GM21381 (cell line): Measurements from ENCODE around the gene WDFY4.

Source experiments
- ATAC-seq: cut with Tn5 transposase; IDR thresholded peaks from one replicate; pipeline ENCODE4 v1.9.1; 2021; ENCODE audit warnings: mild to moderate bottlenecking, moderate library complexity; ENCODE audit not compliant: unreplicated experiment

The WDFY4 gene

DNA sequence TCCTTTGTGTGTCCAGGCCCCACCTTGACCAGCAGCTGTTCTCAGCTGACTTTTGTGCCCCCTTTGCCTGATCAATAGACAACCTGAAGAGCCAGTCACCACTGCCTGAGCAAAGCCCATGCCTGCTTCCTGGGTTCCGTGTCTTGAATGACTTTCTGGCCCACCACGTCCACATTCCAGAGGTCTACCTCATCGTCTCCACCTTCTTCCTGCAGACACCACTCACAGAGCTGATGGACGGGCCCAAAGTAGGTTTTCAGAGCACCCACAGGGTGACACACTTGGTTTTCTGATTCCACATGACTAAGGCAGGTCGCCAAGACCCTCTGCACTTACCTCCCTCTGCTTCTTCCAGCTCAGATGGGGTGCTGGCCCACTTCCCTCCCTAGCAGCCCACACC, 126.8 kb downstream of the WDFY4 start:
- ATAC-seq = no peak

DNA sequence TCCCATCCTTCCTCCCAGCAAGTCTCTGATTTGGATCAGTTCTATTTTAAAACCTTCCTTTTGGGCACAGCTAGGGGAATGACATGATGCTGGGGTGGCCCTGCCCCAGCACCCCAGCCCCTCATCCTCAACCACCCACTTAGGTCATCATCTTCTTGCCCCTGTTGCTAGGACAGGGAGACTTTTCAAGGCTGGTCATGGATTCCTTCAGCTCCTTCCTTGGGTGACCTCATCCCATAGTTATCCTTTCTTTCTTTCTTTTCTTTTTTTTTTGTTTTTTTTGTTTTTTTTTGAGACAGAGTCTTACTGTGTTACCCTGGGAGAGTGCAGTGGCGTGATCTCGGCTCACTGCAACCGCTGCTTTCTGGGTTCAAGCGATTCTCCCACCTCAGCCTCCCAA, 127.2 kb downstream of the WDFY4 start:
- no peak for ATAC-seq

DNA sequence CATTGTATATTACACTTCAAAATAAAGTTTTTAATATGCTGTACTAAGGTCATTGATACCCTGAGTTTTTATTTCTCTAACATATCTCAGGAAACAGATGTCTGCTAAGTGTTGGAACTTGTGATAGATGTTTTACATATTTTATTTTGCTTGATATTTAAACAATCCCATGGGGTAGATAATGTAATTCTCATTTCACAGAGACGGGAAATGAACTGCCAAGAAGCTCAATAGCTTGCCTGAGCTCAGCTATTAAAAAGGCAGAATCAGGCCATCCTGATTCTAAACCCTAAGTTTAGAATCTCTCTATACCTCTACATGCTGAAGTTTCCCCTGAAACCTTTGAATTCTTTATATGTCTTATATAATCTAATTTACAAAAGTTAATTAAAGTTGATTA, 128.6 kb downstream of the WDFY4 start:
- no peak for ATAC-seq

DNA sequence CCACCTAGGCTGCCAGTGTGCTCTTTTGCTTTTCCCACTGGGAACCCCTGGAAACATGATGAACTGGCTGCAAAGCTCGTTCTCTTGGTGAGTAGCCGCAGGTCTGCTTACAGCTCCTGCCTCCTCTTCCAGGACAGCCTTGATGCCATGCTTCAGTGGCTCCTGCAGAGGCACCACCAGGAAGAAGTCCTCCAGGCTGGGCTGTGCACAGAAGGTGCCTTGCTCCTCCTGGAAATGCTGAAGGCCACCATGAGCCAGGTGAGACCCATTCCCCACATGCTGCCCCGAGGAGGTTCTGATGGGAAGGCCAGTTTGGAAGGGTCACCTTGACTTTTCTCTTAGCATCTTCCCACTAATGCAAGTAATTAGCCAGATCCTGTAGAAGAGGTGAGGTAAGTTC, 129.2 kb downstream of the WDFY4 start:
- no peak for ATAC-seq

DNA sequence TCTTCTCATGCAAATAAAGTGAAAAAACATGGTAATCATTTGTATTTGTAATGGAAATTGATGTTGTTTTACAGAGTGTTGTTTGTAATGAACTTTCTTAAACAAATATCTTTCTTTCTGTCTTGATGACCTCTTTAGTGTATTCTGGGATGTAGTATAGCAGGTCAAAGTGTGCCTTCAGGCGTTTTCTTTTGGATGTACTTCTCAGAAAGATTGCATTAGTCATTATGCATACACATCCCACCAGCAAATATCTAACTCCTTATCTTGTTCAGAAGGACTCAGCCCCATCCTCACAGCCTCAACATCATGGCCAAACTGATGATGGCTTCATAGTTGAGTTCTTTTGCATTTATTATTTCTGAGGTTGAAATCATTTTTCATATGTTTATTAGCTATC, 130.3 kb downstream of the WDFY4 start:
- ATAC-seq = no peak

DNA sequence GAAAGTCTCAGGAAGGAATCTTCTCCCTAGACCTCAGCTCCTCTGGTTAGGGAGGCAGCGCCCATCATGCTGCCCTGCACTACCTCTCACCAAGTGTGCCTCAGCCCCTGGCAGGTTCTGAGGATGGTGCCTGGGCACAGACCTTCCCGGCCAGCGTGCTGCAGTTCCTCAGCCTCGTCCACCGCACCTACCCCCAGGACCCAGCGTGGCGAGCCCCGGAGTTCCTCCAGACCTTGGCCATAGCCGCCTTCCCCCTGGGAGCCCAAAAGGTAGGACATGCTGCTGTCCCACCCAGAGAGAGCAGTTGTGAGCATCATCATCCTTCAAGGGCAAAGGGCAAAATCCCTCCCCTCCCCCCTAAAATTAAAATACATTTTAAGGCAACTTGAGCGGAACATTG, 132.5 kb downstream of the WDFY4 start:
- ATAC-seq = no peak

DNA sequence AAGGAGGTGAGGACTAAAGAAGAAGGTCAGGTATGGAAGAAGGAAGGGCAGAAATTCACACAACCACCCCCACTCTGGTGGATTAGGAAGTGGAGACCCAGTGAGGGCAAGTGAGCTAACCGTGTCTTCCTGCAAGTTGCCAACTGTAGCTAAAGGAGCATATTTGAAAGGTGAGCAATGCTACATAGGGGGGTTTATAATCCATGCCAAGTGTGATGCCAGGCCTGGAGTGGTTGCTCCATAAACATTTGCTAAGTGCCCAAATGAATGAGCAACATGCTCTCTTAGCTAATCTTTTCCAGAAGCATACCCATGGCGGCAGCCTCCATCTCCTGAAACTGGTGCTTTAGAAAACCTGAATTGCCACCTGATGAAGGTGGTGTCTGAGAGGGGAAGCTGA, 133.4 kb downstream of the WDFY4 start:
- no peak for ATAC-seq

DNA sequence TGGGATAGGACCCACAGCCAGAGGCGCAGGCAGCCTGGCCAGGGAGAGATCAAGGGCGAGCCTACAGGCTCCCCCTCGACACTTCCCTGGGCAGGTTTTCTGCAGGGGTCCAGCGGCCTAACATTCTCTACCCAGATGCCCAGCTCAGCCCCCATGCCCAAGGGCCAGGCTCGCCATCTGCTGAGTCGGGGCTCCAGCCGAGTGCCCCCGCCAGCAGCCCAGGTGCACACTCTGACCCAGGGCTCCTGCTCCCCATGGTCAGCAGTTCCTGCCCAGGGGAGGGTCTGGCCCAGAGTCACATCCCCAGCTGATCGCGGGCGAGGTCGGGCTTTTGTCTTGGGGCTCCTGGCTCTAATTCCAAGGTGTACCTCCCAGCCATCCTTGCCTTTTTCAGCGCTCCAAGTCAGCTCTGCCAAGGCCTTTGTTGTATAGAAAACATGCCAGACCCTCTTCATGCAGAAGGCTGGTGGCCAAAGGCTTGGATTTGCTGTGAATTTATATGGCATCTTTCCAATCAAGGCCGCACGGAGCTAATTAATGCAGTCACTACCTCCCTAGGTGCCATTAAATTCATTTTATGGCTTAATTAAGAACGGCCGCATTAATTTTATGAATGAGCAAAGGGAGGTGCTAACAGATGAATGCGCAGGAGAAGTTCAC, 134.3 kb downstream of the WDFY4 start:
- no peak for ATAC-seq

DNA sequence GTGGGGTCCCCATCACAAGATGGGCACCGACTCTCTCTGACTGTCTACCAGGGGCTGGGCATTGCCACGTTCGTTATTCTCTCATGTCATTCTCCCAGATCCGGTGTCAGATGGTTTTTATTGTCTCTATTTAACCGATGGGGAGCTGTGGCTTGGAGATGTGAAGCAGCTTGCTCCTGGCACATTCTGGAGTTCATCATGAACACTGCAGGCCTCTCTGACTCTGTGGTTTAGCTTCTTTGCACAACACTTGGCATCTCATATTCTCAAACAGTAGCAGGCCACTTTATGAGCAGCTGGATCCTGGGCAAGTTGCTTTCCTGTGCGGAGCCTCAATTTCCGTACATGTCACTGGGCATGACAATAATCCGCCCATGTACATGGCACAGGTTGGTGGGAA, 135.1 kb downstream of the WDFY4 start:
- no peak for ATAC-seq

DNA sequence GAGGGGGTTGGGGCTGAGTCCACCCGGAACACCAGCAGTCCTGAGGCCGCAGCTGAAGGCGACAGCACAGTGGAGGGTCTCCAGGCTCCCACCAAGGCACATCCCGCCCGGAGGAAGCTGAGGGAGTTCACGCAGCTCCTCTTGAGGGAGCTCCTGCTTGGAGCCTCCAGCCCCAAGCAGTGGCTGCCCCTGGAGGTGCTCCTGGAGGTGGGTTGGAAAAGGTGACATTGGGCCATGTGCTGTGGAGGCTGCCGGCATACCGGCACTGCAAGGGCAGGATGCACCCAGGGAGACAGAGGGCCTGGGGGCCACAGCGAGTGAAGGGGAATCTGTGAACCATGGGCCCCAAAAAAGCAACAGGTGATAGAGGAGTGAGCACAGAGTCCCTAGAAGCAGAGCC, 135.6 kb downstream of the WDFY4 start:
- ATAC-seq = no peak

DNA sequence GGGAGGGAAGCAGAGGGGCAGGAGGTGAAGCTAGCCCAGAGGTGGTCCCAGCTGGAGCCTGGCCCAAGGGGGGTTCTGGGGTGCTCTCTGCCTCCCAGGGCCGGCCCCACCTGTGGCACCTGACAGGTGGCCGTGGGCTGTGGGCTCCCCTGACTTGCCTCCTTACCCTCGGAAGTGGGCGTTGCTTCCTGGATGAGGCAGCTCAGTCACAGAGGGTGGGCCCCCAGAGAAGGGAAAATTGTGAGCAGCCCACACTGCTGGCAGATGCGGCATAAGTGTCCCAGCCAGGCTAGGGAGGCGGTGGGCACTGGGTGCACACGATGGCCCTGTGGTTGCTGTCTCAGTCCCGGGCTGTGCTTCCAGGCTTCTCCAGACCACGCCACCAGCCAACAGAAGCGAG, 136.0 kb downstream of the WDFY4 start:
- ATAC-seq = no peak

DNA sequence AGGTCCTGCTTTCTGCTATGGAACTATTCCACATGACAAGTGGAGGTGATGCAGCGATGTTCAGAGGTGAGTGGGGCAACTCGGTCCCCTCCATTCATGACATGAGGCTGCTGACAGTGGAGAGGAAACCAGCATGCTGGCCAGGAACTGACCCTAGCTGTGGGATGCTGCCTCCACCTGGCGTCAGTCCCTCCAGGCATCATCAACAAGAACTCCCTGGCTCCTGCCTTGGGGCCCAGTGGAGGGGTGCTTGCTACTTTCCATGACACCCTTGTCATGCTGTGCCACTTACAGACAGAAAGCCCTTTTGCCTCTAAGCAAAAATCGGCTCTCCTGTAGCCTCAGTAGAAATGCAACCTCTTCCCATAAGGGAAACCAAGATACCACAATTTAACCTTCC, 136.4 kb downstream of the WDFY4 start:
- ATAC-seq = no peak

DNA sequence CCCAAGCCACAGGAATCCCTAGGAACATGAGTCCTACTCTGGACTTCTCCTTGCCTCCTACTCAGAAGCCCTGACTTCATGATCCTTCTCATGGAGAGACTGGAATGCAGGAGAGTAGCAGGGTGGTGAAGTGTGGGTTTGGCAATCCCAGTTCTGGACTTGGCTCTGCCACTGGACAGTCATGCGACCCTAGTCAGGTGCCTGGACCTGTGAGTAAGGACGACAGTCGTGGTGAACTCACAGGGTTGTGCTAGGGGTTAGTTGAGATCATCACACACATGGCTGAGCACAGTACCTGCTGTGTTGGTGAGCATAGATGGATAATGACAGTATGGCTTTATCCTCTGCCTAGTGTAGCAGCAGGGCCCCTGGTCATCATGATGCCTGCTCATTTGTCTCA, 137.0 kb downstream of the WDFY4 start:
- ATAC-seq = no peak

DNA sequence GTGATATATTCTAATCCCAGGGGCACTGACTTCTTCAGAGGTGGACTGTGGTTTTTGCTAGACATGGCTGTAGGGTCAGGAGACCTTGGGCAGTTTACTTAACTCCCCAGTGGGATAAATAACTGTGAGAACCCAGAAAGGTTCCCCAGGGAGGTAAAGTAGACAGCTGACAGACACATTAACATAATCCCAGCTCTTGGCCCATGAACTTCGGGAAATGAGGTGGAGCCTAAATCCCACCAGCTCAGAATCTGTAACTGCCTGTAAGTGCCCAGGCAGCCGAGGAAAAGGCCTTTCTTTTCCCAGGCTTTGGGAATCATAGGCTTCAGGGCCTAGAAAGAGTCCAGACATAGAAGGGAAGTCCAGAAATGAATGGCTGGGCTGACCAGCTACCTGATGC, 149.0 kb downstream of the WDFY4 start:
- no peak for ATAC-seq

DNA sequence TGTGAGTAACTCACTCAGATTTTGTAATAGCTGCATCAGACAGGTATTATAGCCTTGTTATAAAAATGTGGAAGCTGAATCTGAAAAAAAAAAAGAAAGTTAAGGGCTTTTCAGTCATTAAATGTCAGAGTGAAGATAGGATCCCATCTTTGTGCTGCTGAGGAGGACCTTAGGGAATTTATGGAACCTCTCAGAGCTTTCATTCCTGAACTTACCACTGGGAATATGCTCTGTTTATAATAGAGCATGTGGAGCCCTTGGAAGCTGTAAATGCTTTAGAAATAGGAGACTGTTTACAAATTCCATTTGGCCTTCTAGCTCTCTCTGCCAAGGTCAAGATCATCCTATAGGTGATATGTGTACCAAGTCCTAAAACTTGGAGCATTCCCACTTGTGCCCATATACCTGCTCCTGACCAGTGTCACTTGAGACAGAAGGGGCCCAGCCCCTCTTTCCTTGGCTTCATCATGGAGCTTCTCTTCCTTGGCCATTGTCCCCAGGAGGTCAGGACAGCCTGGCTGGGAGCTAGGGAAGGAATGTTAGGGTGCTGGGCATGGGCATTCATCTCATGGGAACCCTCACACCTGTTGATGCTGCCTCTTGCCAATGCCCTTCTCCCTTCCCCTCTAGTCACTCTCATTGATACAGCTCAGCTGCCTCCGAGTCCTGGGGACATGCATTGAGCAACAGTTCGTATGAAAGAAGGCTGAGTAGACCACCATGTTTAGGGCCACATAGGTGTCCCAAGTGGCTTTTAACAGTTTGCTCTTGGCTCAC, 149.7 kb downstream of the WDFY4 start:
- no peak for ATAC-seq

DNA sequence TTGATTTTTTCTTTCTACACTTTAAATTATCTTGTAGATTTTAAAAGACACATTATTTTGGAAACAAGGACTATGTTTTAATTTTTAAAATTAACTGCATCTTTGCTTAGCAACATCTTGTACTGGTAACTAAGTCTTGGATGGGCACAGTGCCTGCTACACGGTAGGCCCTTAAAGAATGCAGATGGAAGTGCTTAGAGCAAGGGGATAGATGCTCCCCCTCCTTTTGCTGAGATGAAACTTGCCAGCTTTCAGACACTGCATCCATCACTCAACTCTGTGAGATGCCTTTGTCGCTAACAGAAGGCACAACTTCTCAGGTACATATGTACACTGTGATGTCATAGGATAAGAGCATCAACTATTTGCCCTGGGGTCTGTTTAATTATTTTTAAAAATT, 151.1 kb downstream of the WDFY4 start:
- no peak for ATAC-seq

DNA sequence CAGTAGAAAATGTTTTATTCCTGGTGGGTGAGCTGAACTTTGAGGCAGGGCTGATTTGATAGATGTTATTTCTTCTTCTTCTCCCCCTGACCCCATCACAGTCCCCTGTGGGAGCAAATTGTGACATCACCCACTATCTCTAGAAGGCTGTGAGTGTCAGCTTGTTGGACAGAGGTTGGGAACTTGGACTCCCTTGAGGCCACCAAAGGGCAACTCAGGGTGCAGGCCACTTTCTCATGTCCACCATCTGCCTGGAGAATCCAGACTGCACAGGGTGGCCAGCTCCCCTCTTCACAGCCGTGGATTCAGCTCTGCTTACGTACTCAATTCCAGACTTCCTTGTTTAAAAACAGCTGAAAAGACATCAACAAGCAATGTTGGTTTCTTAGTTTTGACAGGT, 151.9 kb downstream of the WDFY4 start:
- no peak for ATAC-seq

DNA sequence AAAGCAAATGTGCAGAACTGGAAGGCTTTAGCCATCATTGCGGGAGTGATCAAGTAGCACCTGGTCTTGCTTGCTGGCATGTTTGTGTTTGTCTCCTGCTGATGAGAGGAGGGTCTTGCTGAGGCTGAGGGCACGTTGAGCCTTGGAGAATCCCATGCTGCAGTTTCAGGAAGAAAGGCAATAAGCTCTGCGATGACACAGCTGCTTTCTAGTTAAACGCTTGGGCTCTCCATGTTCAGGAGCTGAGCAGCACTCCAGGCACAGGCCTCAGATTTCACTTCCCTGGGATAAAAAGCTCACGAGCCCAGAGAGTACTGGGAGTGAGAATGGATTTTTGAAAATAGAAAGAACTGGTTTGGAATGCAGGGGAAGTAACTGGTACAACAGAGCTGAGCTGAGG, 154.2 kb downstream of the WDFY4 start:
- no peak for ATAC-seq

DNA sequence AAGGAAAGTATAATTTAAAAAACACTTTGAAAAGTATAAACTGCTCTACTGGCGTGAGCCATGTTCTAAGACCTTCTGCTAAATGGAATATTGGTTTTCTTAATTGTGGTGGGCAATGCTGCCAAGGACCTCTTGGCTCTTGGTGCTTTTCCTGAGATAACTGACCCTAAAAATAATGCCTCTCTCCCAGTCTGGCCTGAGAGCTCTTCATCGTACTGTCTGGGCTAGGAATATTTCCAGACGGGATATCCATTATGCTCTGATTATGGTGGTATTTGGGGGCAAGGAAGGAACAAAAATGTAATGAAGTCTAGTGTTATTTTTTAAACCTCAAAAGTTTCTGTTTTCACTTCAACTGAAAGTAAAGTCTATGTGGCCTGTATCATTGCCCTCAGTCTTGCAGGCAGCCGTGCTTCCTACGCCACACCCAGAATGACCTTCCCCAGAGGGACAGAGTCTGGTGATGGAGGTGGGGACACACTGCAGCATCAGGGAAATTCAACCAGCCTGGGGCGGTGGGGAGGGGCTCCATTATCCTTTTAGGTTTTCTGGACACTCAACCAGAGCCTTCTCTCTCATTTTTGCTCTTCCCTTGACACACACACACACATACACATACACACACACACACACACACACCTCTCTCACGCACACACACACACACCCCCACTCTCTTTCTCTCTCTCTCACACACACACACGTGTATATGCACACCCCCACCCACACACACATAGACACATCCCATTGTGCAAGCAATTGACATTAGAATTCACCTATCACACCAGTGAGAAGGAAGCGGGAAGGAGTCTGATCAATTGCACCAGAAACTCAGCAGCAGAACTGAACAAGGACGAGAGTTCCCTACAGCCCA, 155.4 kb downstream of the WDFY4 start:
- ATAC-seq = no peak

DNA sequence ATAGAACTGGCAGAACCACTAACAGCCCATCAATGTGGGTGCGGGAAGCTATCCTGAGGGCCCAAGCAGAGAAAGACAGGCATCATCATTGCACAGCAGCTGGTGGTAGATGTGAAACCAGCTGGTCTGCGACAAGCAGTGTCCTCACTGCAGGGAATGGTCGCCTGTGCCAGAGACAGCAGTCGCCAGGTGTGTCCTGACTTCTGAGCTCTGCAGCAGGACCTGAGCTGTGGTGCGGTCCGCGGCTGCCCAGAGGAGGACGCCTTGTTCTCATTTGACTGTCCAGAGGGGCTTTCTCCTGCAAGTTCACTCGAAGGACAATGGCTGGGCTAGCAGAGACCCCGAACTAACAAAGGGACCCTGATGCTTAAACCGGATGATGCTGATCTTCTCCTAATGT, 157.6 kb downstream of the WDFY4 start:
- no peak for ATAC-seq

DNA sequence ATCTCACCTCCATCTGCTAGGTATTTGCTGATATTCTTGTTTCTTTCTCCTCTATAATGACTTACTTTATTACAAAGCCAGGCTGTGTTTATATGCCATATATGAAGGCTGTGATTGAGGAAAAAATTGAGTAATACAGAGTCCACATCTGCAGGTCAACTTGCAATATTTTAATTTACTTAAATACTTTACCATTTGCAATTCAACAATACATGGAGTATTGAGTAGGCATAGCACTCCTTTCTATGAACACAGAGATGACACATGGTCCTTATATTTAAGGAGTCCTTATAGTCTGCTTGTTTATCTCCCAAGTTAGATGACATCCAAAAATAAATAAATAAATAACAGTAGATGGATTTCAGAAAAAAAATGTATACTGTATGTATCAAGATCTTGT, 158.5 kb downstream of the WDFY4 start:
- ATAC-seq = no peak

DNA sequence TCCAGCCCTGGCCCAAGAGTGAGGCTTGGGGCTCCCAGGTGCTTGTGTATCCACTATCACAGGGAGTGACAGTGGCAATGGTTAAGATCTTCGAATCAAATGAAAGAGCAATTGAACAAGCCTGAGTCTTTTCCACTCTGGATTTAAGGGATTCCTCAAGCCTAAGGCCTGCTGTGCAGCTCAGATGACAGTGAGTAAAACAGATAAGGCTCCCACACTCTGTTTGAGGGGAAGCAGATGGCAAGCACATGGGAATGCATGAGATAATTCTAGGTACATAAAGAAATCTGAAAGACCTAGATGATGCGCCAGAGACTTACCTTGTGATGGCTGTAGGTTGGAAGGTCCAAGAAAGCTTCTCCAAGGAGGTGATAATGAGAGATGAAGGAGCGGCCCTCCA, 159.9 kb downstream of the WDFY4 start:
- no peak for ATAC-seq
